NCI-H1092 (cell line): ENCODE results near the gene MEOX1.

Experiments
- DNase-seq: peaks from one replicate; lab custom pipeline; 2025; lab: John Stamatoyannopoulos, UW

Gene MEOX1

DNA sequence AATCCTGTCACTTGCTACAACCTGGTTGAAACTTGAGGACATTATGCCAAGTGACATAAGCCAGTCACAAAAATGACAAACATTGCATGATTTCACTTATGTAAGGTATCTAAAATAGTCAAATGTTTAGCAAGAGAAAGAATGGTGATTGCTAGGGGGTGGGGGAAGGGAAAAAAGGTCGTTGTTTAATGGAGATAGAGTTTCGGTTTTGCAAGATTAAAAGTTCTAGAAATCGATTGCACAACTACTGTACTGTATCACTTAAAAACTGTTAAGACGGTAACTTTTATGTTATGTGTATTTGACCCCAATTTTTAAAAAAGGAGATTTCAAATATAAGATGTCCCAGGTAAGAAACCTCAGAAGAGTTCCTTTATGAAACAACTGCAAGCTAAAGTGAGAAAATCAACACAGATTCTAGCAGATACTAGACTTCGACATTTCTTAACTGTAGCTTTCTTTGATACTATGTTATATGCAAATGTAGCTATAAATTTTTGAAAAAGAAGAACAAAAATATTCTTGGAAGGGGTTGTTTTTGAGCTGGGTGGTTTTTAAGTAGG lies 5.9 kb downstream of the MEOX1 start:
- no peak for DNase-seq

DNA sequence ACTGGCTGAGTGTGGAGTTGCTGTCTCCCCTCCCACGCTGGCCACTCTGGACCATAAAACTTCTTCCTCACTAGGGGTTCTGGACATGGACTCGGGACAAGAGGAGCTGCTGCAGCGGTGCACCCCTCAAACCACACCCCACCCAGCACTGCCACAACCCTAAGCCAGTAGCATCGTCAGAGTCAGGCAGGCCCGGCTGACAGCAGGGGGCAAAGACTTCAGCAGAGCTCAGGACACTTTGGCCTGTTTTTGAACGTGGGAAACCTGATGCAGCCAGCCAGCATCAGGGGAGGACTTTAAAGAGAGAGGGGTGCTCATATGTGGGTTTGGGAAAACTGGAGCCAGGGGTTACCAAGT lies 9.6 kb downstream of the MEOX1 start:
- no peak for DNase-seq

DNA sequence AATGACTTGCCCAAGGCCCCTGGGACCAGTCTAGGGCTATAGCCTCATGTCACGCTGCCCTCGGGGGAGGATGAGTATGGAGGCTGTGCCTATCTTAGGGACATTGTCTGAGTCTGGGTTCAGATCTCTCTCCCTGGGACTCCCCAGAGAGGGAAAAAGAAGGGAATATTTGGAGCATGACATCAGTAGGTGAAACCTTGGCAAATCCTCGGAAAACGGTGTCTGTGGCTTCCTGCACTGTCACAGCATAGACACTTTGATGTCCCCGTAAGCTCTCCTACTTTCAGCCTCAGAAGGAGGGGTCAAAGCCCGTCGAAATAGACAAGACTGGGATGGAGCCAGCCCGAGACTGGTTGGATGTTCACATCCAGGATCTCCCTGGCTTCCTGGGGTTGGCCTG lies 11.3 kb downstream of the MEOX1 start:
- DNase-seq, result no peak

DNA sequence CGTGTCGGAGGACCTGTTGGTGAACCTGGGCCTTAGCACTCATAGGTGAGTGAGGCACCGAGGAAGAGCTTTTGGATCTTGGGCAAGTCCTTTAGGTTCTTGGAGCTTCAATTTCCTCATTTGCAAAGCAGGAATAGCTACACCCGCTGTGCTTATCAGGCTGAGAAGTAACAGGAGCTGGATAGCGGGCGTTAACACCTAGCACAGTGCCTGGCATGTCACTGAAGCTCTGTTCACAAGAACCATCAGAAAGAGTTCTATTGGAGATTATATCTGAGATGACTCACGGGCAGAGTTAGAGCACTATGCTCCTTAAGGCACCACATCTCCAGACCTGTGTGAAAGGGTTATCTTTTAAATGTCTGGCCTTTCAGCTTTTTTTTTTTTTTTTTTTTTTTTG lies 12.8 kb downstream of the MEOX1 start:
- no peak for DNase-seq

DNA sequence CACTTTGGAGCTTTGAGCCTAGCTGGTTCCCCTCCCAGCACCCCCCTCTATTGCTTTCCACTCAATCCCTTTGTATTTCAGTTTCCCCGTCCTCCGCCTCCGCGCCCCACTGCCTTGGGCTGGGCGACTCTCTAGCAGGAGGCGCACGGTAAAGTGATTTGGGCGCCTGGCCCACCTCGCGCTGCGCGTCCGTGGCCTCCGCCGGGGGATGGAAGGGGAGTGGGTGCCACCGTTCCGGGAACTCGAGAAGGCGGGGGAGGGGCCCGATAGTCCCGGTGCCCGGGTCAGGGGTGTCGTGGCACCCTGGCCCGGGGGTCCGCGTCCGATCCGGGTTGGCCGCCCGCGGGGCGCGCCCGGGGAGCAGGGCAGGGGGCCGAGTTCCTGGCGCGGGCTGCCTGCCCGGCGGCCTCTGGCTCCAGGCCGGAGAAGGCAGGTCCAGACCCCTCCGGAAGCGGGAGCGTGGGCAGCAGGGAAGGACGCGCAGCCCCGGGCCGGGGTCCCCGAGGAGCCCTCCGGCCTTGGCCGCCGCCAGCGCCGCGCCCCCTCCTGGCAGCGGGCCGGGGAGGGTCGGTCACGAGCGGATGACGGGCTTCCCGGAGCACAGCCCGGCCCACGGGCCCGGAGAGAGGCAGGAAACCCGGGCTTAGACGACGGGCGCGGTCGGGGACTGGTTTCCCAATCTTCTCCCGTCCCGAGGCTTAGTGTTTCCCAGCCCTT lies 15.8 kb downstream of the MEOX1 start:
- DNase-seq, result no peak

DNA sequence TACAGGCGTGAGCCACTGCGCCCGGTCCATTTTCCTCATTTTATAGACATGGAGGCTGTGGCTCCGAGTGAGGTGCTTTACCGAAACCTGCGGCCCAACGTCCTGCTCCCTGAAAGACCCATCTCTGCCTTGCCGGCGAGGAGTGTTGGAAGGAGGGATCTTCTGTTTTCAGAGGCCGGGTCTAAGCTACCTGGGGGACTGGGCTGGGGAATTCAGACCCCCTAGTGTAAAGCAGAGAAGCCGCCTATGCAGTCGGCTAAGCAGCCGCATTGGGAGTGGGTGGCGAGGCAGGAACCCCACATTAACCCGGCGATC lies 16.3 kb downstream of the MEOX1 start:
- no peak for DNase-seq

DNA sequence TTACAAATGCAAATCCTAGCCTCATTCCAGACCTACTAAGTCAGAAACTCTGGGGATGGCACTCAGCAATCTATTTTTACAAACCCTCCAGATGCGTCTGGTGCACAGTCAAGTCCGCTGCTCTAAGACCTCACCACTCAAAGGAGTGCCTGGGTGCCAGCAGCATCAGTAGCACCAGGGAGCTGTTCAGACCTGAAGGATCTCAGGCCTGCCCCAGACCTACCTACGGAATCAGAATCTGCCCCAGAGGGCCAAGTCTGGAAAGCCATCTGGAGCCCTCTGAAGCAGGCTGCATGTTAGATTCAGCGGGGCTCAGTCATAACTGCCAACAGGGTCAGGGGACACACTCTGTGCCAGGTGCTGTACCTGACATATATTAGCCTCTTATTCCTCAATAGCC lies 17.6 kb downstream of the MEOX1 start:
- DNase-seq, result no peak

DNA sequence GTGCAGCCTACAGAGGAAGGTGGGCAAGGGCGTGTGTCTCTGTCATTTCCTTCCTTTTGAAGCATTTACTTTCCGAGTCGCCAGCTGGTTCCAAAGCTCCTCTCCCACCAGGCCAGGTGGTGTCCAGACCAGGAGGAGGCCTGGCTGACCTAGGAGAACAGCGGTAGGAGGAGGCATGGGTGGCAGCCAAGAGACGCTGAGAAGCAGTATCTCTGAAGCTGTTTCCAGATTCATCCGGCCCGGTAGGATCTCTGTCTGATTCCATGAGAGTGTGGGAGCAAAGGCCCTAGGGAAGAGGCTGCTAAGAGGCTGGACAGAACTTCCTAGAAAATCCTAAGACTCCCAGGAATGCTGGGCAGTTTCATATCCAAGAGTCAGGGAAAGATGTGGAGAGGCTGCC lies 20.3 kb downstream of the MEOX1 start:
- DNase-seq, result no peak

DNA sequence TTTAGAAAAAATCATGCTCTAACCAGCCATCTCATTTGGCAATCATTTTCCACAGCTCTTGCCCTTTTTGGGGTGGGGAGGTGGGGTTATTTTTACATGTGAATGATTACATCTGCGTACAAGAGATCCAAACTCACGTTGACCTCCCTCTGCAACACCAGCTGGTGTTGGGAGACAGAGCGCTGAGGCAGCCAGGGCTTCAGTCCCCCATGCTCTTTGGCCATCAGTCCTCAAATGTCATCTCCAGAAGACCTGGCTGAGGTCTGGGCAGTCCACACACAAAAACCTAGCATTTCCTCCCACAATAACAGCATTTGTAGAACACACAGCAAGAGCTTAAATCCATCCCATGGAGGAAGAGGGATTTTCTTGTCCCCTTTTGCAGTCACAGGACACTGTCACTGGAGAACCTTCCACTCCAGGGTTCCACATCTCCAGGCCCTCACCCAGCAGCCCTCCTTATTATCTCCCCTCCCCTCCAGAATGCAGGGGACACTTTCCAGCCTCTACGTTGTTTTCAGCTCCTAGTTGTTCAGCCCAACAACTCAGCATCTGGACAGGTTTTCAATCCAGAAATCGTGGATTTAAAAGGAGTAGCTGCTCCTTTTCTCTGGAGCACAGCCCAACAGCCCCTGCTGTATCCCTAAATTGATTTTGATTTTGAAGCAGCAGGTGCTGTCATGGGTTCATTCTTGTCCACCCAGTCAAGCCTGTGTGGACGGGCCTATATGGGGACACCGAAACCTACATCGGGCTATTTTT lies 21.1 kb downstream of the MEOX1 start:
- no peak for DNase-seq

DNA sequence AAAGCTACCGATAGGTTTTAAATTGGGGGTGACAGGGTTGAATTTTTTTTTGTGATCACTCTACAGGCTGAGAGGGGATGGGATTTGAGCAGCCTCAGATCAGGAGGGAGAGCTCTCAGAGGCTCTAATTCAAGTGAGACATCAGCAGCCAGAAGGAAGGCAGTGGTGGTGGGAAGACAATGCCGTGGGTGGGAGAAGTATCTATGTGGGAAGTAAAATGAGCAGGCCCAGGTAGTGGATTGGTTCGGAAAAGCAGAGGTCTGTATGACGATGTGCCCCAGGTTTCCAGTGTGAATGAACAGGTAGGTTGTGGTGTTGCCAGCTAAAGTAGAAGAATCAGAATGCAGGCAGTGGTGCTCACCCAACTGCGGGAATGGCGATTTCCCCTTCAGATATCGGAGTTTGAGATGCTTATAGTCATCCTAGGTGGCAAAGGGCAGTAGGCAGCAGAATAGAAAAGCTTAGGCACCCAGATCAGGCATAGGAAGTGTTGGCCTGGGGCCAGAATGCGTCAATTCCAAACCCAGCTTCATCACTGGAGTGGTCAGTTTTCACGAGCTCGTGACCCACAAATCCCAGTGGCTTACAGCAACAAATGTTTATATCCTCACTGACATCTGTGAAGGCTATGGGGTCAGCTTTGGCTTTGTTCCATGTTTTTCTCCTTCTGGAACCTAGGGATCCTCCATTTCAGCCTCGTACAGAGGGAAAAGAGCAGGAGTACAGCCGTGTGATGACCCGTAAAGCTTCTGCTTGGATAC lies 24.0 kb downstream of the MEOX1 start:
- DNase-seq, result no peak

DNA sequence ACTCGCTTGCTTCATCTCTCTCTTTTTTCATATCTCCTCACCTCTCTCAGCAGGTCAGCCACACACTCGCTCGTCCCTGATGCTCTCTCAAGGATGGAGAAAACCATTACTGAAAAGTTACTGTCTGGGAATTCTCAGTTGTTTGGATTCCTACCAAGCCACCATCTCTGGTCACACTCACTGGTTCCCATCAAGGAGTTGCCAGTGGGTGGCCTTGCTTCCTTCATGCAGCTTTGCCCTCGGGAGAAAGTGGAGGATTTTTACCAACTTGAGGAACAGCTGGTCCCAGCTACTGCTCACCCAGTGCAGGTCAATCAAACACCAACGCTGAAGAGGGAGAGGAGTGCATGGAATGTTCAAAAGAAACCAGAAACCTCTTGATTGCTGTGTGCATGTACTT lies 25.3 kb downstream of the MEOX1 start:
- DNase-seq, result no peak

DNA sequence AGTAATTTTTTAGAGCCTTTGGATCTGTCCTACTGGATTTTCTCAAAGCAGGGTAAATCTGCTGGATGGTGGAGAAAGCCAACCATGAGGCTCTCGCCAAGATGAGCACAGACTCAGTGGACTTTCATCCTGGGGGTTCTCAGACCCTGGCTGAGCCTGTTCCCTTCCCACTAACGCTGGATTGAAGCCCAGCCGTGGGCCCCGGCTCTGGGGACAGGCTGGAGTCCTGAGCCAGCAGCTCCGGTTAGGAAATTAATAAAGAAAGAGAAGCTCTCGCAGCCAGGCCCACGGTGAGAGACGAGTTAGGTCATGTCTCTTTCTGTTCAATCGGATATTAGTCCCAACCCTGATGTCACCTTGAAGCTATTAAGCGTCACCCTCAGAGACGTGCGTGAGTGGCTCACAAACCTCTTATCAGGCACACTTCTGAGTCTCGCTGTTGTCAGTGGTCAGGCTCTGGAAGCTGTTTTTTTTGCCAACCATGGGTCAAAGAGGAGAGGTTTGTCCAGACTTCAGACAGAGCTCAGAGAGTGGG lies 27.1 kb downstream of the MEOX1 start:
- no peak for DNase-seq

DNA sequence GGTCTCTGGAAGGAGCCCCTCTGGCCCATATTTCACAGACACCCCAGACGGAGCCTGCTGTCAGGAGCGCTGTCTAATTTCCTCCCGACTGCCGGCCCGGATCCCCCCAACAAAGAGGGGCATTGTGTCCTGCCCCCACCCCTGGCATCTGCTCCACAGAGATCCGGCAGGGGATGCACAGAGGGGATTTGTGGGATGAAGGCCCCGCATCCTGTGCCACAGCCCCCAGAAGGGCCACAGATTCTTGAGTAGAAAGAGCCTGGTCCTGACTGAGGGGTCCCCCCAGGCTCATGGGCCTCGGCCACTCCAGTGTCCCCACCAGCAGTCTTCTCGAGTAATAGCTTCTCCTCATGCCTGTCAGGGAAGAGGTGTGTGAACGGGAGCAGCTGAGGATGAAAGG lies 29.5 kb downstream of the MEOX1 start:
- DNase-seq, result no peak

DNA sequence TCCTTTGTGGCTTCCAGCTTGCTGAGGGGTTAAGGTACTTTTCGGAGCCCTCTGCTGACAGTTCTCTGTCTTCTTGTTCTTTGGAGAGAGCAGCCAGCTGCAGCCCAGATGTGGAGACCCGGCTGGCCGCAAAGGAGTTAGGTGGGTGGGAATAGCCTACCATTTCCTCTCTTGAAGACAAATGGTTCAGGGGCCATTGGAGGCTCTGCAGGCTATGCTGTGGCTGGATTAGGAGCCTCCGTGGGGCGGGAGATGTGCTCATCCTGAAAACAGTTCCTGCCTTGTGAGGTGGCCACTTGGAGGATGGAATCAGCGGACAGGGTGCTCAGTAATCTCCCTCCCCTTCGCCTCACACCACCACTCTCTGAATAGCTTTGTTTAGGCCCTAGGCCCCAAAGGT lies 30.3 kb downstream of the MEOX1 start:
- DNase-seq, result no peak

DNA sequence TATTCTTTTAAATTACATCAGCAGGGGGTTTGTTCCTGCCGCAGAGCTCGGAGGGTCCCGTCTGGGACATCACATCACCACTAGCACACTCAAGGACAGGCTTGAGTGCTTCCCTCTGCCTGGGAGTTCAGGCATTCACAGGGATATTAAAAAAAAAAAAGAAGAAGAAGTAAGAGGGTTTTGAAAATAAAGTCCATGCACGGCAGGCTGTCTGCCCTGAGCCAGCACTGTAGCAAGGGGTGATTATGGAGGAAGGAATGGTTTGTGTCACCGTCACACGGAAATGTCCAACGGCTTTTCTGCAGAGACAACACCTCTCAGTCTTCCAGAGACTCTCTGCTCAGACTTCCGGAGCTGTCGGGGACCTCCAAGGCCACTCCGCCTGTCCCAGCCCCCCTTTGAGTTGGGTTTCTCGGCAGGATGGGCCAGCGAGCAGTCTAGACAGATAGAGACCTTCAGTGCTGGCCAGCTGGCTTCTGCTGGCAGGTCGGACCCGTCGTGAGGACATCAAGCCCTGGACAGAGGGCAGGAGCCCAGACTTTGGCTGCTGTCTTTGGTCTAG lies 33.6 kb downstream of the MEOX1 start:
- no peak for DNase-seq

DNA sequence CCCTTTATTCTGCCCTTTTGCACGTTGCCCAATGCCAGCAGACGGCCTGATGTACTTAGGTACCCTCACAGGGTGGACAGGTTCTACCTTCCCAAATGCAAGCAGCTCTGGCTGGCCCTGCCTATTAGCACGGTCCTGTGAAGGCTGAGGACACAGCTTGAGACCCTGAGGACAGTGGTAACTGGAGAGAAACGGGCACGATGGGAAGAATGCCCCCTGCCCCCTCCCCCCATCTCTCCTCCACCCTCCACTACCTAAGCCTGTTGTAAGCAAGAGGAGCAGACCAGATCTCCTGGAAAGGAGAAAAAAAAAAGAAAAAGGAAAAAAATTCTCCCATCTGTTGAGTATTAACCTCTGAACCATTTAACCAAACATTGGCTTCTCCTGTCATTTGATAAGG lies 34.1 kb downstream of the MEOX1 start:
- DNase-seq, result no peak

DNA sequence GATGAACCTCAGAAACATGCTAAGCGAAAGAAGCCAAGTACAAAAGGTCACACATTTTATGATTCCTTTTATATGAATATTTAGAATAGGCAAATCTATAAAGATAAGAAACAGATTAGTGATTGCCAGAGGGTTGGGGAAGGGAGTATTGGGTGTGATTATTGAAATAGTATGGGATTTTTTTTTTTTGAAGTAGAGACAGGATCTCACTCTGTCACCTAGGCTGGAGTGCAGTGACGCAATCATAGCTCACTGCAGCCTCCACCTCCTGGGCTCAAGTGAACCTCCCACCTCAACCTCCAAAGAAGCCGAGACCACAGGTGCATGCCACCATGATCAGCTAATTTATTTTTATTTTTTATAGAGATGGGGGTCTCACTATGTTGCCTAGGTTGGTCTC lies 35.7 kb downstream of the MEOX1 start:
- no peak for DNase-seq

DNA sequence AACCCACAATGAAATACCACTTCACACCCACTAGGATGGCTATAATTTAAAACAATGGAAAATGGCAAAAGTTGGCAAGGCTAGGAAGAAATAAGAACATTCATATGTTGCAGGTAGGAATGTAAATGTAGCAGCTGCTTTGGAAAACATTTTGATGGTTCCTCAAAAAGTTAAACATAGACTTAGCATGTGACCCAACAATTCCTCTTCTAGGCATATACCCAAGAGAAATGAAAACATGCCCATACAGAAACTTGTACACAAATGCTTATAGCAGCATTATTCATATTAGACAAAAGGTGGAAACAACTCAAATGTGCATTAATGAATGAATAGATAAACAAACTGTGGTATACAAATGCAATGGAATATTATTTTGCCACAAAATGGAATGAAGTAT lies 36.1 kb downstream of the MEOX1 start:
- no peak for DNase-seq

DNA sequence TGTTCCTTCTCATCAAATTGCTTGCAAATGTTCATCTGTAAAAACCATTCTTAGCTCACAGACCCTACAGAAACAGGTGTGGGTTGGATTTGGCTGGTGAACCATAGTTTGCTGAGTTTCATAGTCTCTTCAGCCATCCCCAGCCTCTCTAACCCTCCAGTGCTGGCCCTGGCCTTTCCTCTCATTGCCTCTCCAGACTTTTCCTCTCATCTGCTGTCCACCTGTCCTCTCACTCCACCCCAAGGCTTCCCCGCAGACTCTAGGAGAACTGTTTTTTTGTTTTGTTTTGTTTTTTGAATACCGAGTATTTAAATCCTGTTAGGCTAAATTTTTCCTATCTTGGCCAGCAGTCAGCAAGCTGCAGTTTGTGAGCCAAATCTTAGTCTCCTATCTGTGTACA lies 41.1 kb downstream of the MEOX1 start:
- DNase-seq, result no peak

DNA sequence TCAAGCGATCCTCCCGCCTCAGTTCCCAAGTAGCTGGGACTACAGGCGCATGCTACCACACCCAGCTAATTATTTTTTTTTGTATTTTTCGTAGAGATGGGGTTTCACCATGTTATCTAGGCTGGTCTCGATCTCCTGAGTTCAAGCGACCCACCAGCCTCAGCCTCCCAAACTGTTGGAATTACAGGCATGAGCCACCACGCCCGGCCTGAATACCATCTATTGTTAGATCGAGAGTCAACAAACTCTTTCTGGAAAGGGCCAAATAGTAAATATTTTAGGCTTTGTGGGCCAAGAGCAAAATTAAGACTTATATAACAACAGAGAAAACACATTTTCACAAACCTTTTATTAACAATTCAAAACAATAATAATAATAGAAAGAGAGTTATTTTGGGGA lies 41.6 kb downstream of the MEOX1 start:
- DNase-seq, result no peak

DNA sequence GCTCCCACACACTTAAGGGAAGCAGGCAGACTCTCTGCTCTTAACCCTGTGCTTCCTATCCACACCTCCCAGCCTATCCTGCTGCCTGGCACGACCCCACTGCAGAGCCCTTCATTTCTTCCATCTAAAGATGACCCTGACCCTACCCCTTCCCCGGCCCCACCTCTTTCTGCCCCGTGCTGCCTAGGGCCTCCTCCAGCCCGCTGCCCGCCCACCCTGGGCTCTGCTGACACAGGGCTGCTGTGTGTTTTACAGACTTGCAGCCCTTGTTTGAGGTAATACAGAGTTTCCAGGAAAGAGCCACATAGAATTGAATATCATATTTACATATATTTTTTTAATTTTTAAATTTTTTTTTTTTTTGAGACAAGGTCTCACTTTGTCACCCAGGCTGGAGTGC lies 42.0 kb downstream of the MEOX1 start:
- DNase-seq, result no peak

DNA sequence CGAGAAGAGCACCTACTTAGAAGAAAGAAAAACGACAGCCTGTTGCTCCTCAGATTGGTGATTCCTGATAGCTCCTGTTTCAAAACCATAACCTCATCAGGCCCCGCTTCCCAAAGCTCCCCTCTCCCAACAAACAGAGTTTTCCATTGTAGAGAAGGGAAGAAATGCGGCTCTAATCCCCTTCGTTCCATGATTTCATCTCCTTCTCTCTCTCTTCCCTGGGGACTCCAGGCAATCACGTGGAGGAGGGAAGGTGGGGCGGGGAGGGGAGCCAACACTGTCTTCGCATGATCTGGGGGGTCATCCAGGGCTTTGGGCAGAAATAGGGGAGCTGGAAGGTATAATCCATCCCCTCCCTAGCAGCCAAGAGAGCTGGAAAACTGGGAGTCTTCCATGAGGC lies 43.4 kb downstream of the MEOX1 start:
- DNase-seq, result no peak

DNA sequence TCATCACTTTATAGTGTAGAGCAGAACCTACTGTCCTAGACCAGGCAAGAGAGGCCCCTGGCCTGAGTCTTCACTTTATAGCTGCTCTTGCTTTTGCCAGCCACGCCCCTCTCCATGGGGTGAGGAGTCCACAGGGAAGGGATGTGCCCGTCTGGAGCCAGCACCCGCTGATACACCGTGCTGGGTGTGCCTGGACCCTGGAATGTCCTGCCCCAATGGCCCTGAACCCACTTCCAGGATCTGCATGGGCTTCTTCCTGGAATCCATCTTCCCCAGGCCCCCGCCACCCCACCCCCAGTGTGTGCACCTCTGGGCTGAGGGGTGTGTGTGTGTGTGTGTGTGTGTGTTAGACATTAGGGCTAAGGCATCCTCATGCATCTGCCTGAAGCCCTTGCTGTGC lies 44.9 kb downstream of the MEOX1 start:
- no peak for DNase-seq
